Stimulated activated effector memory CD8-positive, alpha-beta T cell treated with anti-CD3 and anti-CD28 coated beads, Interleukin-12 subunit alpha, Interleukin-12 subunit beta, amount 100 ng/mL, for 72 hours (primary cell): ENCODE data around the gene GALNT4.
A peak's percentile ranks its signal among the peaks of the same experiment; 100 is the strongest.

Experiments used
- ATAC-seq: fragments of 150-1000 bp; cut with Tn5 transposase; 2 replicates; pipeline ENCODE4 v1.10.0; 2021
- DNase-seq, 2 donors: peaks; one replicate each; pipeline ENCODE4 v3.0.0; 2021 to 2022; ENCODE audit warnings: low spot score in 2 of 2
- H3K27ac Mint-ChIP-seq: one replicate; pipeline ENCODE4 v1.8.0; 2022; ENCODE audit warnings: mild to moderate bottlenecking, mixed read lengths
- H3K36me3 Mint-ChIP-seq: one replicate; pipeline ENCODE4 v1.8.0; 2022; ENCODE audit warnings: mild to moderate bottlenecking, mixed read lengths
- H3K4me1 Mint-ChIP-seq: one replicate; pipeline ENCODE4 v1.8.0; 2022; ENCODE audit warnings: mixed read lengths
- H3K4me3 Mint-ChIP-seq: one replicate; pipeline ENCODE4 v1.8.0; 2022; ENCODE audit warnings: mild to moderate bottlenecking, mixed read lengths
- H3K9me3 Mint-ChIP-seq: one replicate; pipeline ENCODE4 v1.8.0; 2022; ENCODE audit warnings: mixed read lengths

Gene GALNT4

GRCh38 chr12:89542912-89543592 lies 18.5 kb upstream of the GALNT4 start:
- H3K4me1 Mint-ChIP-seq = peaks cover 19% of the 10 kb centered on the region
- ATAC-seq (peak; percentile 79), DNase-seq (peak; percentile 36 to 72)
- no peak overlapping the region for H3K27ac Mint-ChIP-seq
- no peak overlapping the region for H3K4me3 Mint-ChIP-seq
- H3K9me3 Mint-ChIP-seq = no peaks in the 10 kb centered on the region
- H3K36me3 Mint-ChIP-seq = no peaks in the 10 kb centered on the region

- Mint-ChIP-seq H3K27ac (peak overlapping the region; percentile 0), H3K9me3 (no peaks in the 10 kb centered on the region), H3K36me3 (no peaks in the 10 kb centered on the region), H3K4me1 (peaks cover 19% of the 10 kb centered on the region), H3K4me3 (no peak overlapping the region)
- no peak for ATAC-seq
- no peak for DNase-seq
Measured at GRCh38 chr12:89542236-89542635, 17.6 kb upstream of the GALNT4 start.

- H3K27ac Mint-ChIP-seq = peak overlapping the region; percentile 33
- no peak overlapping the region for H3K4me3 Mint-ChIP-seq
- no peaks in the 10 kb centered on the region for H3K9me3 Mint-ChIP-seq
- H3K4me1 Mint-ChIP-seq = peaks cover 14% of the 10 kb centered on the region
- DNase-seq (no peak), ATAC-seq (no peak)
- no peaks in the 10 kb centered on the region for H3K36me3 Mint-ChIP-seq
Measured at GRCh38 chr12:89540586-89540985, 16.0 kb upstream of the GALNT4 start.

- Mint-ChIP-seq H3K27ac (no peak overlapping the region), H3K9me3 (no peaks in the 10 kb centered on the region), H3K36me3 (no peaks in the 10 kb centered on the region), H3K4me3 (no peak overlapping the region), H3K4me1 (peaks cover 14% of the 10 kb centered on the region)
- no peak for DNase-seq
- ATAC-seq = no peak
Measured at GRCh38 chr12:89539426-89540223, 15.0 kb upstream of the GALNT4 start.

- no peaks in the 10 kb centered on the region for H3K9me3 Mint-ChIP-seq
- H3K36me3 Mint-ChIP-seq = no peaks in the 10 kb centered on the region
- H3K4me1 Mint-ChIP-seq = peaks cover 20% of the 10 kb centered on the region
- H3K27ac Mint-ChIP-seq = no peak overlapping the region
- no peak overlapping the region for H3K4me3 Mint-ChIP-seq
- ATAC-seq (no peak), DNase-seq (no peak)
Measured at GRCh38 chr12:89538897-89539296, 14.3 kb upstream of the GALNT4 start.

GRCh38 chr12:89537389-89537788 lies 12.8 kb upstream of the GALNT4 start:
- H3K9me3 Mint-ChIP-seq = no peaks in the 10 kb centered on the region
- H3K36me3 Mint-ChIP-seq = peaks cover 8% of the 10 kb centered on the region
- ATAC-seq (no peak), DNase-seq (no peak)
- H3K27ac Mint-ChIP-seq = no peak overlapping the region
- no peak overlapping the region for H3K4me3 Mint-ChIP-seq
- peaks cover 11% of the 10 kb centered on the region for H3K4me1 Mint-ChIP-seq

GRCh38 chr12:89529738-89530137 lies 5.1 kb upstream of the GALNT4 start:
- H3K27ac Mint-ChIP-seq = peak overlapping the region; percentile 26
- H3K4me1 Mint-ChIP-seq = peaks cover 36% of the 10 kb centered on the region
- no peaks in the 10 kb centered on the region for H3K9me3 Mint-ChIP-seq
- H3K36me3 Mint-ChIP-seq = peaks cover 27% of the 10 kb centered on the region
- ATAC-seq = no peak
- DNase-seq = no peak
- no peak overlapping the region for H3K4me3 Mint-ChIP-seq

GRCh38 chr12:89528434-89528833 lies 3.8 kb upstream of the GALNT4 start:
- Mint-ChIP-seq H3K4me3 (no peak overlapping the region), H3K36me3 (peaks cover 40% of the 10 kb centered on the region), H3K4me1 (peaks cover 36% of the 10 kb centered on the region), H3K27ac (peak overlapping the region; percentile 18), H3K9me3 (no peaks in the 10 kb centered on the region)
- DNase-seq (no peak), ATAC-seq (no peak)

GRCh38 chr12:89525824-89526770 lies 1.5 kb upstream of the GALNT4 start, which contains the start of gene POC1B:
Gene POC1B (minus strand): TSS chr12:89526047. CDS start chr12:89525895, 152 bp downstream.
- H3K36me3 Mint-ChIP-seq = peaks cover 53% of the 10 kb centered on the region
- ATAC-seq = peak; percentile 82
- peak within 1 kb of the TSS; percentile 86 for H3K27ac Mint-ChIP-seq
- H3K9me3 Mint-ChIP-seq = no peaks in the 10 kb centered on the region
- peak; percentile 63 to 92 for DNase-seq
- H3K4me1 Mint-ChIP-seq = peaks cover 55% of the 10 kb centered on the region
- H3K4me3 Mint-ChIP-seq = peak within 1 kb of the TSS; percentile 90

- ATAC-seq (peak; percentile 53), DNase-seq (peak in 1 of 2 donors; percentile 75)
- peaks cover 61% of the 10 kb centered on the region for H3K36me3 Mint-ChIP-seq
- H3K4me3 Mint-ChIP-seq = peak overlapping the region; percentile 90
- H3K27ac Mint-ChIP-seq = peak overlapping the region; percentile 86
- peaks cover 51% of the 10 kb centered on the region for H3K4me1 Mint-ChIP-seq
- no peaks in the 10 kb centered on the region for H3K9me3 Mint-ChIP-seq
Measured at GRCh38 chr12:89525305-89525823, 768 bp upstream of the GALNT4 start.

- DNase-seq (no peak), ATAC-seq (no peak)
- H3K4me1 Mint-ChIP-seq = peaks cover 39% of the 10 kb centered on the region
- H3K9me3 Mint-ChIP-seq = no peaks in the 10 kb centered on the region
- peak overlapping the region; percentile 86 for H3K27ac Mint-ChIP-seq
- peak overlapping the region; percentile 90 for H3K4me3 Mint-ChIP-seq
- H3K36me3 Mint-ChIP-seq = peaks cover 68% of the 10 kb centered on the region
Measured at GRCh38 chr12:89523843-89524540, 604 bp downstream of the GALNT4 start.

GRCh38 chr12:89523393-89523792 lies 1.2 kb downstream of the GALNT4 start:
- DNase-seq (no peak), ATAC-seq (no peak)
- Mint-ChIP-seq H3K4me1 (peaks cover 41% of the 10 kb centered on the region), H3K9me3 (no peaks in the 10 kb centered on the region), H3K36me3 (peaks cover 74% of the 10 kb centered on the region), H3K27ac (peak overlapping the region; percentile 86), H3K4me3 (peak overlapping the region; percentile 90)

GRCh38 chr12:89521364-89522223 lies 3.0 kb downstream of the GALNT4 start:
- Mint-ChIP-seq H3K9me3 (no peaks in the 10 kb centered on the region), H3K4me3 (peak overlapping the region; percentile 90), H3K36me3 (peaks cover 74% of the 10 kb centered on the region), H3K4me1 (peaks cover 33% of the 10 kb centered on the region), H3K27ac (peak overlapping the region; percentile 29)
- DNase-seq (no peak), ATAC-seq (no peak)

- ATAC-seq (no peak), DNase-seq (no peak)
- Mint-ChIP-seq H3K4me1 (peaks cover 20% of the 10 kb centered on the region), H3K9me3 (no peaks in the 10 kb centered on the region), H3K36me3 (peaks cover 43% of the 10 kb centered on the region), H3K4me3 (no peak overlapping the region), H3K27ac (no peak overlapping the region)
Measured at GRCh38 chr12:89517720-89518119, 6.9 kb downstream of the GALNT4 start.
